ENCODE results near the gene TMEM79. TPM values are rescaled to one million over a fixed set of nuclear protein-coding genes. Genes with fewer than 3 reads are reported as not detected.

The TMEM79 gene
- total and polyA plus RNA-seq, 2 of the 4 experiments (the other 2 are of a cell fraction) = 0.54 to 3.3 TPM

- TF ChIP-seq POLR2A (IDR thresholded peaks at IDR 0.05; ENCODE audit: low read depth, low read length) = no peak
These were observed 53.7 kb downstream of the TMEM79 start (continued) for GRCh38 chr1:156337888-156338179.

- in situ Hi-C loops (cut with MboI; ENCODE audit: low sequenced_read_pairs) = no loop called here
- dilution Hi-C loops (cut with HindIII; ENCODE audit: low sequenced_read_pairs, unreplicated experiment) = no loop called here
- 0% methylated on average over 30 of the region's 47 CpGs; no CpG with 5 or more reads in 1 of the 2 experiments for WGBS, 2 experiments (ENCODE audit: extremely low coverage in 2 of 2, insufficient read length in 1 of 2)
- Histone ChIP-seq H3K9me3 (ENCODE audit: control insufficient read depth, insufficient read depth, low read length) (no peaks in the 10 kb centered on the region), H3K4me3 (ENCODE audit: insufficient read depth, low read depth, low read length) (peak within 1 kb of the TSS; percentile 59), H2AK9ac (replicated peaks; ENCODE audit: low read depth, low read length, poor library complexity) (peak within 1 kb of the TSS; percentile 98), H2BK15ac (ENCODE audit: low read depth, low read length) (peak within 1 kb of the TSS; percentile 99; the same call in 2 of the 3 replicates), H3K9me1 (ENCODE audit: insufficient read depth, low read length) (no peaks in the 10 kb centered on the region; the same call in 1 of the 2 replicates), H3K27ac (ENCODE audit: insufficient read depth, low read length) (peak within 1 kb of the TSS; percentile 76), H3K4me2 (ENCODE audit: low read depth, low read length) (peak within 1 kb of the TSS; percentile 94), H4K5ac (ENCODE audit: low read depth, low read length) (peak within 1 kb of the TSS; percentile 52), H3K79me1 (ENCODE audit: low read depth in 1 of 2, low read length in 2 of 2) (peaks cover 9 to 42% of the 10 kb centered on the region in 2 experiments; a peak in 3 of 4 replicates), H3K4me1 (ENCODE audit: control insufficient read depth, insufficient read depth, low read length) (no peaks in the 10 kb centered on the region; the same call in 1 of the 2 replicates), H3K23ac (ENCODE audit: low read depth, low read length) (peak within 1 kb of the TSS; percentile 96), H3K56ac (ENCODE audit: extremely low read depth, insufficient read depth, low read length) (peak within 1 kb of the TSS; percentile 93), H3K36me3 (ENCODE audit: control insufficient read depth, insufficient read depth, low read length) (peaks cover 13% of the 10 kb centered on the region), H2BK20ac (ENCODE audit: low read depth, low read length) (peak within 1 kb of the TSS; percentile 97), H2BK5ac (ENCODE audit: low read depth, low read length, poor library complexity, severe bottlenecking) (peak within 1 kb of the TSS; percentile 84), H2AFZ (replicated peaks; ENCODE audit: low read length, poor library complexity) (peak within 1 kb of the TSS; percentile 96), H3K14ac (replicated peaks; ENCODE audit: low read depth, low read length) (peak within 1 kb of the TSS; percentile 96), H4K20me1 (ENCODE audit: insufficient read depth, low read length) (peaks cover 13% of the 10 kb centered on the region), H3K27me3 (ENCODE audit: control insufficient read depth, insufficient read depth, low read length) (peaks cover 3% of the 10 kb centered on the region), H3K9ac (ENCODE audit: low read depth, low read length) (peak within 1 kb of the TSS; percentile 80), H2AK5ac (ENCODE audit: low read depth, low read length) (peak within 1 kb of the TSS; percentile 78; the same call in 1 of the 2 replicates), H4K91ac (ENCODE audit: insufficient read depth, low read depth, low read length) (peak within 1 kb of the TSS; percentile 99), H3K18ac (ENCODE audit: low read depth, low read length) (peak within 1 kb of the TSS; percentile 38; the same call in 1 of the 2 replicates), H2BK120ac (ENCODE audit: low read depth, low read length) (peak within 1 kb of the TSS; percentile 97), H4K8ac (ENCODE audit: low read depth in 2 of 2, low read length in 2 of 2) (peak within 1 kb of the TSS; percentile 83 to 99), H3K4ac (ENCODE audit: low read depth, low read length) (peak within 1 kb of the TSS; percentile 96)
- ChIA-PET POLR2A (ENCODE audit: unreplicated experiment) (interaction anchor here (0.6 kb wide), 1 partner anchor 9 kb away, joined by 4 read pairs; no protein-coding TSS in a partner anchor), CTCF (no interaction called here)
- ATAC-seq (ENCODE audit: low read depth) (peak; percentile 97), DNase-seq (peak; percentile 100)
- BruUV-seq (replicated peaks) = no TSS peak
- intact Hi-C loops (cut with micrococcal nuclease) = no loop called here
- TF ChIP-seq NFE2L2 (IDR thresholded peaks at IDR 0.05; ENCODE audit: low read depth, low read length) = no peak
- TF ChIP-seq MAFK (IDR thresholded peaks at IDR 0.05; ENCODE audit: low read depth, low read length) = no peak
- peak; percentile 60; the same call in 1 of the 2 replicates for TF ChIP-seq POLR2A (IDR thresholded peaks at IDR 0.05; ENCODE audit: low read depth, low read length)
- peak; percentile 18; the same call in 1 of the 2 replicates for TF ChIP-seq FOS (IDR thresholded peaks at IDR 0.05; ENCODE audit: low read depth, low read length)
- no peak for TF ChIP-seq MAZ (IDR thresholded peaks at IDR 0.05; ENCODE audit: borderline replicate concordance, low read depth, low read length)
- TF ChIP-seq RCOR1 (IDR thresholded peaks at IDR 0.05; ENCODE audit: insufficient replicate concordance, low read length) = no peak
- no peak for TF ChIP-seq CTCF (conservative IDR thresholded peaks at IDR 0.05; ENCODE audit: low read depth, low read length)
- TF ChIP-seq RFX5 (IDR thresholded peaks at IDR 0.05; ENCODE audit: low read depth, low read length) = no peak
- peak; percentile 94 for TF ChIP-seq MXI1 (IDR thresholded peaks at IDR 0.05; ENCODE audit: borderline replicate concordance, low read depth, low read length)
- no peak for TF ChIP-seq RAD21 (IDR thresholded peaks at IDR 0.05; ENCODE audit: low read length)
- TF ChIP-seq CHD1 (IDR thresholded peaks at IDR 0.05; ENCODE audit: low read depth, low read length) = no peak
- TF ChIP-seq SMC3 (IDR thresholded peaks at IDR 0.05; ENCODE audit: low read depth, low read length) = no peak
- peak; percentile 62 for TF ChIP-seq CEBPB (IDR thresholded peaks at IDR 0.05; ENCODE audit: low read depth, low read length)
- TF ChIP-seq BHLHE40 (IDR thresholded peaks at IDR 0.05; ENCODE audit: low read depth, low read length) = no peak; the same call in 1 of the 2 replicates
These were observed 54.3 kb downstream of the TMEM79 start, which contains the start of the genes CCT3 and TSACC for GRCh38 chr1:156338180-156338976. Gene CCT3, minus strand, starts transcription at chr1:156338292. Its CDS starts 108 bp downstream, at chr1:156338184. Gene TSACC, plus strand, starts transcription at chr1:156338526. Its CDS starts 1,232 bp downstream, at chr1:156339758.

Data from IMR-90 (cell line).